Embryonic facial prominence (tissue), 1 donor: ENCODE data around the gene SNAP25.

Experiments used
- DNase-seq: peaks from one replicate; pipeline ENCODE4 v3.0.0-alpha.2; 2016; ENCODE audit errors: extremely low spot score

SNAP25 gene

GRCh38 chr20:10263385-10264165 lies 44.9 kb downstream of the SNAP25 start:
- no peak for DNase-seq

DNA sequence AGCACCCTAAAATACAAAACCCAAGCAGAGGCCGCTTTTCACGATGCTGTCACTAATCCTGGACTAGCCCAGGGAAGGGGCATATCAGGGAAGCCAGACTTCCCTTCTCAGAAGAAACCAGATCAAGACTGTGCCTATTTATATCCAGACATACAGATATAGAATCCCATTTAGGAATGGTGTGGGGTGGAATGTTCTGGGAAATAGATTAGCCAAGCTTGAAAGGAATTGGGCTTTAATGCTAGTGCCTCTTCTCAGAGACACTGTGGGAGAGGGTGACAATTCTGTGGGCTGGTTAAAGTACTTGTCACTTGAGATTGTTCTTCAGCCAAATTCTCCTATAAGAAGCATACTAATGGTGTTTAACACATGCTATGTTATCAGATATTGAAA lies 45.5 kb downstream of the SNAP25 start:
- no peak for DNase-seq

DNA sequence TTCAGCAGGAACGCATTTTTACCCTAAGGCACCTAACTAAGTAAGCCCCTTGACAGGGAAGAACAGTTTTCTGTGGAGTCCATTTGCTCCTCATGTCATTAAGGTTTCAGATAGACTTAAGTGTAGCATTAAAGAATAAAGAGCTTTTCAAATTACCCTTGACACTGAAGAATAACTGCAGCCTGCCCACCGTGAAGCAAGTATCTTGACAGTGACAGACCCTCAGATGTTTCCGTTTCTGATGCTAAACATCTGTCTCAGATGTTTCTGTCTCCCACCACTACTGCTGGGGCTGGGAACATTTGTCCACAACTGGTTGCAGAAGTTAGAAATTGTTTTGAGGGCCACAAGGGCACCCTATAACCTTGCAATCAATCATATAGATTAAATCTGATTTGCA lies 50.0 kb downstream of the SNAP25 start:
- no peak for DNase-seq

GRCh38 chr20:10270630-10271029 lies 52.0 kb downstream of the SNAP25 start:
- no peak for DNase-seq

DNA sequence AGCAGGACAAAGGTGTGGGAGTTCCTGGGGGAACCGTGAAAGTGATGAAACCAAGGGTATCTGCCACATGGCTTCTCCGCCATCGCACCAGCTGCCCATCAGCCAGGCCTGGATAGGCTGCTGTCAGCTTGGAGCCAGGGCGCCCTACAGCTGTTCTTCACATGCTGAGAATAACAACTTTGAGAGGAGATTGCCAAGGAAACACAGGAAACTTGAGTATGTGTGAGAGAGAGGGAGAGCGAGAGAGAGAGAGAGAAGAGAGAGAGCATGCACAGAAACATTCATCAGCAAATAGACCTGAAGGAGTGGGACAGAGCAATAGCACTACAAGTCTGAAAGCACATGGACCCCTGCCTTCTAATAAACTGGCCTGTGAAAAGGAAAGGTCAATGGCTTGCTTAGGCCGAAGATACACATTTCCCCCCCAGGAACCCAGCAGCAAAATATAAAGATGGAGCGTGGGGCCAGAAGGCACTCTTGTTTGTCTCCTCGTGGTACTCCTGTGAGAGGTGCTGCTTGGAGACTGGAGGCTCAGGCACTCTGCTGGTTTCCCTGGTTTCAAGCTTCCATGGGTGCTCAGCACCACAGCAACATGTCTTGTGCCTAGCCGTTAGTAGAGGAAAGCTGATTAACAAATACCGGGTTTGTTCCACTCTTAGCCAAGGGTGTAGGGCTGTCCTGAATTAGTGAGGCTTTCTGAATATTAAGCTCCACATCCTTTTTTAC lies 53.0 kb downstream of the SNAP25 start:
- no peak for DNase-seq

DNA sequence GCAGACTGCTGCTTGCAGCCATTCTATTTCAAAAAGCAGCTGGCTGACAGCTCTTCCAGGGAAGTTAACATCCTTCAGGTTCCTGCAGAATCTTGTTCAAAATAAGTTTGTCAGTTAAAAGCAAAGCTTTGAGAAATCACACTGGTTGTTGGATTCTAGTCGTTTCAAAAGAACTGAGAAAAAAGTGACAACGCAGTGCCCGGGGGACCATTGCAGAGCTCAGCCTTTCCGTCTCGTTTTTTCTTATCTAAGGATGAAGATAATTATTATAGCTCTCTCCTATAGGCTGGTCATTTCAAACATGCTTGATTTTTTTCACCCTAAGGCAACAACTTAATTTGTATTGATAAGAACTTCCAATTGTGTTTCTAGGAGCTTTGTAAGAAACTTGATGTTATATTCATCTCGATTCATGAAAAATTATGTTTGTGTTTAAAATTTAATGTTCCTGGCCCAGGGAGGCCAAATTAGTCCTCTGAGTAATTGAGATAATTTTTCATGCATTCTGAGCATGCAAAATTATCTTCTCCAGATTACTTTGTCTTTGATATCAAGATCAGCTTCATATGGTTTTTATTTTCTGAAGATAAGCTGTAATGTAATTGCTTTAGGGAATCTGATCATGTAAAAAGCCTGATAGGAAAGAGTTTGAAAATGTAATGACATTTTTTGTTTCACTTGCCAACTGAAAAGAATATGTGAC lies 58.4 kb downstream of the SNAP25 start:
- DNase-seq: no peak

DNA sequence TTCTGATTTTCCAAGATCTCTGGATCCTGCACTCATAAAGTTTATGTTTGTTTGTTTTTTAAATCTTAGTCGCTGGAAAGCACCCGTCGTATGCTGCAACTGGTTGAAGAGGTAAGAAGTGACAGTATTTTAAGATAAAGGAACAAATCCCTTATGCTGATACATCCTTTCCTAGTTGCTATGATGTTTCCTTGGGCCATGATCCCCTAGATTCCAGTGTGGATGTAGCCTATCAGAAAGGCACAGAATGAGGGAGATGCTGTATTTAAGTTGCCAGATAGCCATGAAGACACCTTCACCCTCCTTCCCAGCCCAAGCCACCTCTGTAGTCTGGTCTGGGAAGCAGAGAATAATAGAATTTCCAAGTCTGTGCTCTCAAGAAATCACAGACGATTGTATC lies 59.0 kb downstream of the SNAP25 start:
- DNase-seq: no peak

GRCh38 chr20:10278412-10278811 lies 59.8 kb downstream of the SNAP25 start:
- DNase-seq: no peak

DNA sequence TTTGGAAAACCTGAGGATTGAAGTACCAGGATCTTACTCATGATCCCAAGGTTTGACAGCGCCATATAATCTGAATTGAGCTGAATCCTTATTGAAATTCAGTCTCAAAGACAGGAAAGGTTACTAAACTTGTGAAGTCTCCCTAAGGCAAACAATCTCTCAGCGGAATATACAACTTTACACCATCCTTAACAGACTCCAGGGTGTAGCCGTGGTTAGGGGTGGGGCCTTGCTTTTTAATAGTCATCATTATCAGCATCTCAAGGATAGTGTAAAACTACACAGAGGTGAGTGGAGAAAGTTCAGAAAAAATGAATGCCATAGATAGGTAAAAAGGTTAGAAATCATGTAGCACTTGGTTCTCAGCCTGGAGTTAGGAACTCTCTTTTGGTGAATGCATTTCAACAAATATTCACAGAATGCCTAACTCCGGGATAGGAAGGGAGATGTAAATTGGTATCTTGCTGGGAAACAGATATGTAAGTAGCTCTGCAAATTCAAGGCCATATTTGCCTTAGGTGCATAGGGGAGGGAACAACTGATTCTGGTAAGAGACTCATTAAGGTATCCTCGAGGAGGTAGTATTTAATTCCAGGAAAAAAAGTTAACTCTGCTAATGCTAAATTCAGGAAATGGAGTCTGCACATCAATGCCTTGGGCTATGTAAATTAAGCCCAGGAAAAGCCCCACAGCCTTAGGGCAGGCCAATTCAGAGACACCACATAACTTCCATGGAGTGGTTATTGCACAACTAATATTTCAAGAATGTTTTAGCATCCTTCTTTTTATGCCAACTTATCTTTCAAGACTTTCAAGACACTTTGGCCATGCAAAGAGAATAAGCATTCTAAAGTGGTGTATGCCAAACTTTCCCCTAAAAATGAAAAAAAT lies 61.6 kb downstream of the SNAP25 start:
- DNase-seq: no peak

GRCh38 chr20:10281911-10282310 lies 63.3 kb downstream of the SNAP25 start:
- no peak for DNase-seq

DNA sequence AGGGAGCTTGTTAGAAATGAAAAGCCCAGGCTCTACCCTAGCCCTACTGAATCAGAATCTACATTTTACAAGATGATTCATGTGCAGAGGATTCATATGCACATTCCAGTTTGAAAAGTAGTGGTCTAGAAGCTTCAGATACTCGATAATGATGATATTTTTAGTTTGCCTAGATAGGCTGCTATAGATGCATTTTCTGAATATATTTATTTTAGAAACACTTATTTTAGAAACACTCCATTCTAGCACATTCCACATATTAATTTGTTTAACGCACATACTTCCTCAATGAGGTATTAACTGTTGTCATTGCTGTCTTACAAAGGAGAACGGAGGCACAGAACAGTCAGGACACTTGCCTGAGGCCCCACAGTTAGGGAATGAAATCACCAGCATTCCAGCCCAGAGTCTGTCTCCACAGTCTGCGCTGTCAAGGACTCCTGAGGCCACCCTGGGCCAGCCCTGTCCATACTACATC lies 64.4 kb downstream of the SNAP25 start:
- no peak for DNase-seq

GRCh38 chr20:10286356-10286755 lies 67.7 kb downstream of the SNAP25 start:
- no peak for DNase-seq

GRCh38 chr20:10288421-10288820 lies 69.8 kb downstream of the SNAP25 start:
- no peak for DNase-seq

DNA sequence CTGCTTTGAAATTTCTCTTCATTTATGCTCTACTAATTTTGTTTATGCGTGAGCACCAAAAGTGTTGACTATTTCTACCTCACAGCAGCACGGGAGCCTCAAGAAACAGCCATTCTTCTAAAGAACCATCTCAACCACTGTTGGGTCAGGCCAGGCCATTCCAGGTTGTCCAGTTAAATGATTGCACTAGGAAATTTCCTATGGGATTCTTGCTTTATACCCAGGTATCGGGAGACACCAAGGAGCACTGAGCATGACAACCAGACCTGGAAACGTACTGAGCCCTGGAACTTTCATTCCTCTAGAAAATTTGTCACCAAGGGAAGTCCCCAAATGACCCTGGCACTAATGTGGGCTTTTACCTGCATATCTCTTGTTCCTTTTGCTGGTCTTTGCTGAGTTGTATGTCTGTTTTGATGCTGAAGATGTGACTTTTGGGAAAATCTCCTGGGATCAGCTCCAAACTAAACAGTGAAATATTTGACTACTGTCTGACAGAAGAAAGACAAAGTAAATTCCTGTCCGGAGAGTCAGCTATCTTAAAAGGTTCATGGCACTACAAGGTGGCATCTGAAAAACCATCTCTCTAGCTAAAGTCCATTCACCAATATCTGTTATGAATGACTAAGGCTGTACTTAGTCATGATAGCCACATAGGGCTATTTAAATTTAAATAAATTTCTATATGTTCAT lies 70.5 kb downstream of the SNAP25 start:
- no peak for DNase-seq

GRCh38 chr20:10291568-10292248 lies 73.1 kb downstream of the SNAP25 start:
- DNase-seq: no peak

- no peak for DNase-seq
These were observed 78.6 kb downstream of the SNAP25 start for GRCh38 chr20:10297223-10297622.

DNA sequence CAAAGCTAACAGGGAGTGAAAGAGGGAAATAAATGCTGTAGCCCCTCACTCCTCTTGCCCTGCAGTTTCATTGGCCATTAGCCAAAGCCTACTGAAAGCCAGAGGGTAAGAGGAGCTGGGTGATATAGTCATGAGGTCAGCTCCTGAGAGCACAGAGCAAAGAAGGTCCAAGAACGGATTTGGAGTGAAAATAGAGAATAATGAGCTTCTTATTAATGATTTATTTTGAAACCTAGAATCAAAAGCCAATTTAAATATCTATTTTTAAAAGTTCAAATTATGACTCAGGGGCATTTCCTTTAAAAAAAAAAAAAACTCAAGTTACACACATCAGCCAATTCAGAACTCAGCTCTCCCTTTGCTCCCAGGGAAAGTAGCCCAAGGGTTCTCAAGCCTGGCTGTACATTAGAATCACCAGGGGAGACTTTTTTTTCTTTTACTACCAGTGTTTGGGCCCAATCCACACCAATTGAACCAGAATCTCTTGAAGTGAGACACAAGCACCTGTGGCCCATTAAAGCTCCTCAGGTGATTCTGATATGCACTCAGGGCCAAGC lies 79.1 kb downstream of the SNAP25 start:
- no peak for DNase-seq

- no peak for DNase-seq
These were observed 82.2 kb downstream of the SNAP25 start for GRCh38 chr20:10300582-10301446.

GRCh38 chr20:10303852-10304251 lies 85.2 kb downstream of the SNAP25 start:
- no peak for DNase-seq
